GM19099 (cell line): Measurements from ENCODE around the gene GLI3.

Source experiments
- POLR2A ChIP-seq: IDR thresholded peaks from 3 replicates; pipeline ENCODE4 v1.6.1; 2011; ENCODE audit warnings: low read depth; ENCODE audit not compliant: insufficient read length; ENCODE audit errors: extremely low read depth

Gene GLI3

DNA sequence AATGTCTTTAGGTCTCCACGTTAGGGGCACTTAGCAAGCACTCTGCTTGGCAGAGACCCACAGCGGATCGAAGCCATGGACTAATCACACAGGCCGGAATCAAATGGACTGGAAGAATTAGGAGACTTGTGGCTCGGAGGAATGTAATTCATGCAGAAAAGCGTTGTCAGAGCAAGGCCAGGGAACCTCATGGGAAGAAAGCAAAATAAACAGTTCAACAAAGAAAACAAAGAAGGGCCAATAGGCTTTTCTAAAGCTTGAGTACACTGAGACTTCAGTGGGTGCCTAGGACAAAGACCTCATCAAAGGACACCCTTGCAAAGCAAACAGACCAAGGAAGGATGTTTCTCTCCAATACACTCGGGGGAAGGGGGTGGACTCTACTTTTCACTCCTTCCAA is 171.1 kb downstream of the GLI3 start:
- no peak for TF ChIP-seq POLR2A

DNA sequence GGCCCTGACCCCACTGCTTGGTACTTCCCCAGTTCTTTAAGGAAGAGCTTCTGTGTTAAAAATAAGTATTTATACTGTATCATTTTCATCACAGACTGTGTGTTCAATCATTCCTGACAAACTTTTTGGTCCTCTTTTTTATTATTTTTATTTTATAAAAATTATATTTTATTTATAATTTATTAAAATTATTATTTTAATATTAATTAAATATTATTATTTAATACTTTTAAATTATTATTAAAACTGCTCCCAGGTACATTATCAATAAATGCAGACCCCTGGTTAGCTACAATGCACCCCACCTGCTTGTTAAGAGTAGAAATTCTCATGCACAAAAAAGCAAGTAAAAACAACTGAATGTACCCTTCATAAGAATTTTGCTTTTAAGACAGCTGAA is 172.0 kb downstream of the GLI3 start:
- TF ChIP-seq POLR2A = no peak

DNA sequence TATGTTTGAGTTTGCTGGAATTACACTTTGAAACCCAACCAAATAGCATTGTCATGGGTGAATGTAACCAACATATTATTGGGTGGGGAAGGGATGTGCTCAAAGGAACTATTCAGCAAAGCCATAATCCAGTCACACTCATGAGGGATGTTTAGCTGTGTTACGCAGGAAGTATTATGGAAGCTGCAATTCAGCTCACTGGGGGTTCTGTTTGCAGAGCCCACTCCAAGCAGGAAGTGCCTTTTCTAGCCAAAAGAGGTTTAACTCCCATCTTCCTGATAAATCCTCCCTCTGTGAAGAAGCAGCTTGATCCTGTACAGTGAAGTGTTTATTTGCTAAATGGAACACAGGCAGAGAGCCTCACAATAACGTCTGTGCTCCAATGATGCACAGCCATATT is 172.5 kb downstream of the GLI3 start:
- no peak for TF ChIP-seq POLR2A

DNA sequence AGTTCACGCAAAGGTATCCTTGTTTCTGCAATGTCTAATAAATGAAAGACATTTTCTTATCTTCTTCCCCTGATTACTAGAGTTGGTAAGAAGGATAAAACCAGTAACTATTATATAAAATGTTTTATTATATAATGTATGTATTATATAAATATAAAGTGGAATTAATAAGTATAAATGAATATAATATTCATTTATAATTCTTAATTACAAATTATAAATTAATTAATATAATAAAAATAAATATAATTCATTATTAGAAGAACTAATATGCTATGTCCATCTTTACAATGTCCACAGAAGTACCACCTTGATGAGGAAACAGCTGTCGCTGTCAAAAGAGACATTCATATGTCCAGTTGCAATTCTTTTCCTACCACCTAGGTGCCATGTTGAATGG is 177.7 kb downstream of the GLI3 start:
- TF ChIP-seq POLR2A = no peak

DNA sequence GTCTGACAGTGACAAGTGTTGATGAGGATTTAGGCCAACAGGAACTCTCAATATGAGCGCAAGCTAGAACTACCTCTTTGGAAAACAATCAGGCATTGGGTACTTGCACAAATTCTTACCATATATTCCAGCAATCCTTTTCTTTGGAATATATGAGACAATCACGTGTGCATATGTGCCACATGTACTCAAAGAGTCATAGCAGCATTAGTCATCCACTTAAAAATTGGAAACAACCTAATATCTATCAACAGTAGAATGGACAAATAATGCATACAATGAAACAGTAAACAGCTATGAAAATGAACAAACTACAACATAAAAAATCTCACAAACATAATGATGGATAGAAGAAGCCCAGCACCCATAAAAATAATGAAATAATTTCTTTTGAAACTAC is 179.7 kb downstream of the GLI3 start:
- no peak for TF ChIP-seq POLR2A

DNA sequence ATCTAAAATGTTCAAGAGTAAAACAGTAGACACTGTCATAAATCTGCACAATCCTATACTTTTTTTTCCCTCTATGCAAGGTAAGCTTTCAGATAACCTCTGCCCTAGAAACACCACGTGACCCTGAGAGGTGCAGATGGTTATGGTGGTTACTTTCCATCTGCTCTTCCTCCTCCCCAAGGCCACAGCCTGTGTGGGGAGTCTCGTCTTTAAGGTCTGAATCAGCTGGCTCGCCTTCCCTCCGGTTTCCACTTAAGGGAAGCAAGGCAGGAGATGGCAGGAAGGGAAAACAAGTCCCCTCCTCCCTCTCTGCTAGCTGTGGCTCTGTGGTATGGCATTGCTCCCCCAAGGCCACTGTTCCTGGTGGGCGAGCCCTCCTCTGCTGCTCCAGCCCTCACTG is 181.8 kb downstream of the GLI3 start:
- TF ChIP-seq POLR2A = no peak

DNA sequence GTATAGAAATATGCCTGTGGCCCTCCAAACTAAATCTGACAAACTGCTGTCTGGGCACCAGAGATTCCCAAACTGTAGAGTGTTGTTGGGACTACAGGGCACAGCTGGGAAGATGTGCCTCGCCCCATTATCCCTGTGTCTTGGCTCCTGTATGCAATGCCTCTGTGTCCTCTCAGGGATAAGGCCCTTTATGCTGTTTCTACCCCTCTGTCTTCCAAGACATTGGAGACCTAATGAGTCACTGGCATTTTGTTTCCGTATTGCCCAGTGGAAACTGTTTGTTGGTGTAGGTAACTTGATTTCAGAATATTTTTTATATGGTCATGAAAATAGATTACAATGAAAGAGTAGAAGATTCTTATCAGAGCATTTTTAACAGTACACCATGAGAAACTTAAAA is 183.2 kb downstream of the GLI3 start:
- no peak for TF ChIP-seq POLR2A

DNA sequence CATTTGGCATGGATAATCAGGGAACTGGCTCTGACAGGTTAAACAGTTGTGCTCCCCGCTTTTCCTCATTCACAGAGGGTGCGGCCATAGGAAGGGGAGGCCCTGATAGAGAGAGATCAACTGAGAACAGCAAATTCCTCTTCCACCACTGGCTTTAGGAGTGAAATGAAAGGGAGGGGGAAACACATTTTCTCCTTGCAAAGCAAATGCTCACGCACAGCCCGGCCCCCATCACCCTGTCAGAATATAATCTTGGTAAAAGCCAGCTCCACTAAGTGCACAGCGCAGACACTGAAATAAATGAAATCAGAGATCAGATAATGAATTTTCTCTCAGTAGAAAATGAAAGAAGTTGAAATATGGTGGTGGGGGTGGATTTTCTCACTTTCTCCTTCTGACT is 187.2 kb downstream of the GLI3 start:
- TF ChIP-seq POLR2A = no peak

DNA sequence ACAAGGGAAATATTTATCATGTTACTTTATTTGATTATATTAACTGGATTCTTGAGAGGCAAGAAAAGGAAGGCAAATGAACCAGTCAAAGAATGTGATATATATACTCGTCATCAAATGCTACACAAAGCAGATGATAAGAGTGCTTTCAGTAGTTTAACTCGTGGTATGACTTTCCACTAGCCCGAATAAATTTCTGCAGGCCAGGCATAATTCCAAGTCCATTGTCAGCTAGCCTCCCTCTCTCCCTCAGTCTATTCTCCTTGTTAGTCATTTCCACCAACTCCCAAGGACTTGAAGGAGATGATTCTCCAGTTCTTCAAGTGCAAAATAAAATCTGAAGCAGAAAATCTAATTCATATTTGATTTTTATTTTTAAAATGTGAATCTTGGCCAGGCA is 190.5 kb downstream of the GLI3 start:
- TF ChIP-seq POLR2A = no peak

DNA sequence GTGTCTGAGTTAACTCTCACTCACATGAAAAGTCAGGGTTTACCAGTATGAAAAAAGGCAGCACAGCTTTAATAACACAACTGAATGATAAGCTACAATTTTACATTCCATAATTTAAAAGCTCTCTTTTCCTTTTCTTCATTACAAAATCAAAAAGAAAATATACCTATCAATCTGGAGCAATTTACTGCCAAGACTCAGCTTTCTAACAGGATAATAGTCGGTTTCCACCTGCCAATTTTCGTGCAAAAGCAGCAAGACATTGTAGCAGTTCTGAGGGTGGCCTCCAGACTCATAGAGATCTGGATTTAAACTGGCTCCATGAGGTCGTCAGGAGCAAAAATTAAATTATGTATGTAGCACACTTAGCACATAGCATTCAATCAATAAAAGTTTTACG is 191.0 kb downstream of the GLI3 start:
- TF ChIP-seq POLR2A = no peak

DNA sequence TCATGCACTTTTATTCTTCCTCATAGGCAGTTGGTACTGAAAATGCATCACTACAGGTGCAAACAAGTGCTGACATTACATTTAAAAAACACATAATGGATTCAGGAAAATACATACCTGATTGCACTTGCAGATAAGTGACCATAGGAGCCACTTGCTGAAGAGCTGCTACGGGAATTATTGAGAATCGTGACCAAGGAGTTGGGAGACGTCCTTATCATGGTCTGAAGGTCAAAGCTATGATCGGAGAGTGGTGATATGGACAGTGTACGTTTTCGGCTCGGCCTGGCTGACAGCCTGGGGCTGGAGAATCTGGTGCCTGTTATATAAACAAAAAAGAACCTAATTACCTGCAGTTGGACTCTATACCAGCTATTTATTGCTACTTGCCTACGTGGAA is 197.1 kb downstream of the GLI3 start:
- no peak for TF ChIP-seq POLR2A

DNA sequence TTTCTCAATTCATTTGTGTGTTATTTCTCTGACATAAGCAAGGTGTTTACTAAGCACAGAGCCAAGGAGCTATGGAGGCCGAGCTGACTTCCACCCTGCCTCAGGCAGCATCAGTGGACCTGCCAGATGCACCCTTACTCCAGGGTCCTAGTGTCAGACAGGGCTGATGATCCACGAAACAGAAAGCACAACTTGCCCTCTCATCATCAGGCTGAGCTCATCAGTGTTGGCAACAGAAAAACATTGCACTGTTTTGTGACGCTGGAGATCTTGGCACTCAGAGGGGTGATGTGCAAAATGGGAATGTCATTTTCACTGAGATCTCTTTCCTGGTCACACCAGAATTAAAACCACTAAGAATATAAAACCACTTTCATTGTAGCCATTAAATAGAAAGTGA is 201.8 kb downstream of the GLI3 start:
- TF ChIP-seq POLR2A = no peak

DNA sequence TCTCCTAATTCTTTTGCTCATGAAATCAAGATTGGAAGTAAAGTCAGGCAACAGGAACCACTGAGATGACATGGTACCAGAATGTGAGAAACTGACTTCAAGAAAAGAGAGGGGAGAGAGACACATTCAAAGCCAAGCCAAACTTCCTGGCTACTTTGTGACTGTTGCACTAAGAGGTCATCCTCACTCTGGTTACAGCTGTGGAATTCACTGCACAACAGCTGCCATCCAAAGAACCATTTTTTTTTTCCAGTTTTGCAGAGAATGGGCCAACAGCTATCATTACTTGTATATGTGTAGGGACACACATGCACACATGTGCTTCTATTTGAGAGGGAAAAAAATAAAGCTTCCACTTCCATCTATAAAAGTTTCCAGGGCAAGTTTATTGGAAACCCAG is 203.5 kb downstream of the GLI3 start:
- TF ChIP-seq POLR2A = no peak

DNA sequence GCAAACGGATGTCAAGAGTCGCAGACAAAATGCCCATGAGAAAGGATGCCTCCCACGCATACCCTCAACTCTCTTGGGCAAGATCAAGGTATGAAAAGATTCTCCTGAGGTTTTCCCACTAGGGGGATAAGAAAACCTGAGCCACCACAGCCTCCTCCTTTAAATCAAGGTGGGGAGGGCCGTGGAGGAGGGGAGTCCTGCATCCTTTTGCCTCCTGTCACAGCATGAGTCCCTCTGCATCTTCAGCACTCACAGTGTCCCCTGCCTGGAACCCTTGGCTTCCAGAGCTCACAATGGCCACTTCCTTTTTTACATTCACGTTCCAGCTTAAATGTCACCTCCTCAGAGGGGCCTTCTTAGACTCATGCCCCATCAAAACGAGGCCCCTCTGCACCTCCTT is 207.6 kb downstream of the GLI3 start:
- TF ChIP-seq POLR2A = no peak

DNA sequence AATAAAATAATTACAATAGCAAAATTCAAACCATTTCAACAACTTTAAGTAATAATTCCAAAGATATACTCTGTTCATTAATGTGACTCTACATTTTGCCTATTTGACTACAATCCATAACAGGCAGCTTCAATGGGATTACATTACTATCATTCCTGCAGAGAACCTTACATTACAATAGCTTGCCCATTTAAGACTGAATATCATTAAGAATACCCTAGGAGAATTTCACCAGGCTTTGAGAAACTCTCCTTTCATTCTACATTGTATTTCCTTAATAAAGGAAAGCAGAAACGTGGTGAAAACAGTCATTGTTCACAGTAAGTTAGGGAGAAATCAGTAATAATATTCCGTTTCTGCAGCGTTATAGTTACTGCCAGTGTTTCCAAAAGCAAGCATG is 209.5 kb downstream of the GLI3 start:
- no peak for TF ChIP-seq POLR2A

DNA sequence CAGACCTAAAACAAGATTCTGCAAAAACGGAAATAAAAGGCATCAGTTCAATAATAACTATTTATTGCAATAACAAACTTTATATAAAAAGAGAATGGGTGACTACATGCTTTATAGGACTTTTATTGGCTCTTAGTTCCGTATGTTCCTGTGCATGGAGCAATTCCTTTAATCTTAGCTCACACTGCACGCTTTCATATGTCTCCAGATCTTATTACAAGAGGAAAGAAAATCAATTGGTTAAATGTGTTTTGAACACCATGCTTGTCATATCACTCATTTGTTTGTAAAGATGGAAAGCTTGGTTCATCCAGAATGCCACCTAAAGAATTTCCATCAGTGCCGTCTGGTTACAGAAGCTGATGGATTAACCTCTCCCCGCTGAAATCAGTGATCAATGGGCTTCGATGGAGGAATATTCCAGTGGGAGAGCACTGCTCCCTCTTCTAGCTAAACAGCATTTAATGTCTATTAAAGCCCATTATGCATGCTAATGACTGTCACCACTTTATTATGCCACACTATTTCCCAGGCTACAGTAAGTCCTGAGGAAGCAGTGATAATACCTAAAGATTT is 210.3 kb downstream of the GLI3 start:
- TF ChIP-seq POLR2A = no peak

DNA sequence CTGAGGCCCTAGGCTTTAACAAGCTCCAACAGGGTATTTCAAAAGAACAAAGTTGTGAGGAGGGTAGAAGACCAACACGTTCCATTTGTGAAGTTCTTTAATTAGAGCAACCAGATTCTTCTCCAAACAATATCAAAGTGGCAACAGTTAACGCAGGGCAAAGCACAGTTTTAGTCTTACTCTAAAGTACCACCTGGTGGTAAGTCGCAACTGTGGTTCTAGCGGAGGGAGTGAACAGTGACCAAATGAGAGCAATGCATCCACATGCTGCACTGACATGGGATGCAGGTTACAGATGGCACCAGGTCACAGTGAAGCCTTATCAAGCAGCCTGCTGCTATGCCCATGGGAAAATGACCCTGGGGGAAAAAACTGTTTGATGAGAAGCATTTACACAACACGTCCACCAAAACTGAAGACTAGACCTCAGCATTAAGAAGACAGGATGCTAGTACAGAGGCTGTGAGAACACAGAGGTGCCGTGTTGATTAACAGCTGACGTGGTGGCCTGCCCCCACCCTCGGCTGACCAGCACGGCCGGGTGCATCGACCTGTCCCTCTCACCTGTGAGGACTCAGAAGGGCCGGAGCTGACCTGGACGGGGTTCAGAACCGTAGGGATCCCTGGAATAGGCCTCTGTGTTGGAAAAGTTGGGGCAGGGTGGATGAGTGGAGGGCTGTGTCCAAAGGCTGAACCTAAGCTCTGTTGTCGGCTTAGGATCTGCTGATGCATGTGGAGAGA is 211.2 kb downstream of the GLI3 start:
- TF ChIP-seq POLR2A = no peak

DNA sequence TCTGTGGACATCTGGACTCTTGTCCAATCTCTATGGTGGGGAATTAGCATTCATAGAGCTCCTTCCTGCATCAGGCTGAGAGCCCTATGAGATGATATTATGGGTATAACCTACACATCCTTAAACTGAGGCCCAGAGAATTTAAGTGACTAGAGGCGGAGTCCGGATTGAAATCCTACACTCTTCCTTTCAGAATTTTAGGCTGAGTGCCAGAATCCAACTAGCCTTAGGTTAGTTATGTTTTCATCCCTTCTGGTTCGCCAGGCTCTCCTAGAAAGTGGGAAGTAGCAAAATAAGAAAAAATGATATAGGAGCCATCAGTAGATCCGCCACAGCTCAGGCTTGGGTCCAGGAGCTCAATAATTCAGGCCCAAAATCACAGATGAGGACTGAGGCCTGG is 212.5 kb downstream of the GLI3 start:
- no peak for TF ChIP-seq POLR2A

DNA sequence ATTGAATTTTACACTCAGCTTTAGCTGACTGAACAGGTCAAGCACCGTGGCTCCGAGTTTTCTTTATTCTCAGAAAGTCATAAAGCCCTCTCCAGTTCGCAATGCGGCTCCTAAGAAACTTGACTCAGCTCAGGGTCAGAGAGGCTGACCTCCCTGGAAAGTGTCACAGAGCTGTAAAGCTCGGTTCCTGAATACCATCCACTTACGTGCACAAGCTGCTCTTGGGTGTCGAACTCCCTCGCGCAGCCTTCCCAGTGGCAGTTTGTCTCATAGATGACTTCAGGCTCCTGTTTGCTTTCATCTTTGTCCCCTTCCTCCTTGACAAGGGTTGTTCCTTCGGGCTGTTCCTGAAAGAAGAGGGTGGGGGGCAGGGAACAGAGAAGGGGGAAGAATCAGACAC is 213.7 kb downstream of the GLI3 start:
- TF ChIP-seq POLR2A = no peak
